Ascending aorta (tissue), 2 donors: Measurements from ENCODE around the gene RTCB. TPM values are rescaled to one million over a fixed set of nuclear protein-coding genes. Genes with fewer than 3 reads are reported as not detected.

Experiments used
- DNase-seq, 2 donors: peaks; one replicate each; pipeline ENCODE4 v3.0.0-alpha.2; 2019; ENCODE audit warnings: low spot score in 2 of 2
- H3K27ac ChIP-seq, 2 donors: fragments of 200-600 bp; sonication (generic); one replicate each; pipeline ENCODE4 v1.5.1; 2016 to 2017; ENCODE audit warnings: mild to moderate bottlenecking in 1 of 2
- H3K27me3 ChIP-seq: fragments of 200-600 bp; sonication (generic); one replicate; pipeline ENCODE4 v1.5.1; 2017
- H3K36me3 ChIP-seq, 2 donors: fragments of 200-600 bp; sonication (generic); one replicate each; pipeline ENCODE4 v1.5.1; 2016
- H3K4me1 ChIP-seq, 2 donors: fragments of 200-600 bp; sonication (generic); one replicate each; pipeline ENCODE4 v1.5.1; 2016 to 2017; ENCODE audit warnings: mild to moderate bottlenecking in 1 of 2
- H3K4me3 ChIP-seq, 2 donors: fragments of 200-600 bp; sonication (generic); one replicate each; pipeline ENCODE4 v1.5.1; 2016 to 2017; ENCODE audit warnings: mild to moderate bottlenecking in 1 of 2
- H3K9me3 ChIP-seq, 2 donors: fragments of 200-600 bp; sonication (generic); one replicate each; pipeline ENCODE4 v1.5.1; 2016
- CTCF ChIP-seq, 3 experiments: fragments of 200-600 bp in 2 of 3; fragments of 450-650 bp in 1 of 3; sonication (generic) in 2 of 3; IDR thresholded peaks; one replicate each; pipeline ENCODE4 v1.5.1; 2016 to 2019; ENCODE audit warnings: antibody characterized with exemption in 3 of 3, mild to moderate bottlenecking in 1 of 3, moderate library complexity in 1 of 3
- intact Hi-C: fragments of 100-400 bp; cut with DNase I; formaldehyde crosslinking; loops from one replicate; pipeline ENCODE4 v1.15.1; 2023
- total RNA-seq: library from RNA; depleted of rRNA; stranded (reverse); fragments of >200 nt; gene quantifications from one replicate; pipeline ENCODE4 v1.1.0, GENCODE V29; 2016

The RTCB gene
- total RNA-seq, result 55.2 TPM

DNA sequence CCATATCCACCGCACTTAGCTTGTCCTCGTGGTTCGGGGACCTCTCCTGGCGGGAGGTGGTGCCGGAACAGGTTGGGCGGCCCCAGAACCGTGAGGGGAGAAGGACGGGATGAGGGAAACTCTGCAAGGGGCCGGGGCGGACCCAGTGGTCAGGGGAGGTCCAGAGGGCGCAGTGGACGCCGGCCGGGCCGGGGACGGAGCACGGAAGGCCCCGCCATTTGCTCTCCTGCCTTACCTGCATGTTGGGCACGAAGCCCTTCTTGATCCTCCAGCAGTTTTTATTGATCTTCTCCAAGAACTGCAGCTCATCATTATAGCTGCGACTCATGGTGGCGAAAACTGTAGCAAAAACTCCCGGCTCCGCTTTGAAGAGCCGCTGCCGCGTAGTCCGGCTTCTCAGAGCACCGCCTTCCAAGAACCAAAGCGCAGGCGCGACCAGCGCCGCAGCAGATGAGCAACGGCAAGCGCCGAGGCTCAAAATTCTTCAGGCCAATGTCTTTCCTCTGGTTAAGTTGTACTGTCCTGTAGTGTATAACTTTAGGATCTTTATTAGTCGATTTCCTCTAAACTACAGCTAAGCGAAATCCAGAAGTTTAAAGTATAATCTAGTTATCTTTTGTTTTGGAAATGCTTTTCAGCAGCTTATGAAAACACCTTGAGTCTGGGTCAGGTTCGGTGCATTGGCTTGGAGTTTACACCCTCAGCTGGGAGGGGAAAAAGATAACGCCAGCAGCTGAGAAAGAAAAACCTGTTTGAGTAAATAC lies at the start of gene RTCB:
RTCB (minus strand) TSS at position 419 of the 764 bp plus-strand sequence; CDS start at position 328, 91 bp downstream.
- peak within 1 kb of the TSS; percentile 69 to 85 for H3K4me3 ChIP-seq
- DNase-seq, result peak; percentile 11 to 91
- peaks cover 15 to 17% of the 10 kb centered on the region in 2 donors for H3K36me3 ChIP-seq
- no peaks in the 10 kb centered on the region for H3K9me3 ChIP-seq
- H3K4me1 ChIP-seq, result peaks cover 4 to 15% of the 10 kb centered on the region in 2 donors
- H3K27ac ChIP-seq, result peak within 1 kb of the TSS; percentile 5 to 41
- intact Hi-C loops, result loop anchor here (1.0 kb wide), 1 partner anchor 62 kb away; the partner anchor contains the start of gene FBXO7
- no peak for TF ChIP-seq CTCF (IDR thresholded peaks at IDR 0.05)
- no peaks in the 10 kb centered on the region for H3K27me3 ChIP-seq

GRCh38 chr22:32457031-32457430 lies 45.0 kb upstream of the RTCB start:
- TF ChIP-seq CTCF (IDR thresholded peaks at IDR 0.05), result no peak
- Histone ChIP-seq H3K4me1 (no peaks in the 10 kb centered on the region), H3K4me3 (no peak overlapping the region), H3K27ac (no peak overlapping the region), H3K36me3 (no peaks in the 10 kb centered on the region), H3K9me3 (no peaks in the 10 kb centered on the region), H3K27me3 (no peaks in the 10 kb centered on the region)
- intact Hi-C loops, result no loop called here
- DNase-seq, result no peak

- Histone ChIP-seq H3K27ac (no peak overlapping the region), H3K27me3 (no peaks in the 10 kb centered on the region), H3K4me3 (no peak overlapping the region), H3K9me3 (no peaks in the 10 kb centered on the region), H3K36me3 (no peaks in the 10 kb centered on the region), H3K4me1 (no peaks in the 10 kb centered on the region)
- intact Hi-C loops, result no loop called here
- no peak for DNase-seq
- no peak for TF ChIP-seq CTCF (IDR thresholded peaks at IDR 0.05)
Observed at GRCh38 chr22:32448980-32449379, 36.9 kb upstream of the RTCB start.

DNA sequence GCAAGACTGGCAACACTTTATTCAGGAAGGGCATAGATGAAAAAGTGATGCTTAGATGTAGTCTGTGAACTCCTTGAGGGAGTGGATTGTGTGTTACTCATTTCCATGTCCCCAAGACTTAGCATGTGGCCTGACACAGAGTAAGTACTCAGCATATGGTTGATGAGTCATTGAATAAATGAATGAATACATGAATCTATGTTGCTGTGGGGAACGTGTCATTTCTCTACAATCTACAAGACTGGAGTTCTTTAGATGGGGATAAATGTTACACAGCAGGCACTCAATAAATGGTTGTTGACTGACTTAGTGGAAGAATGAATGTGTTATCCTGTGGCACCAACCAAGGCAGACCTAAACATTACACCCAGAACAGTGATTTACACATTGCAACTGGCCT lies 34.3 kb upstream of the RTCB start:
- TF ChIP-seq CTCF (IDR thresholded peaks at IDR 0.05), result no peak
- Histone ChIP-seq H3K36me3 (no peaks in the 10 kb centered on the region), H3K27me3 (no peaks in the 10 kb centered on the region), H3K4me3 (no peak overlapping the region), H3K9me3 (no peaks in the 10 kb centered on the region), H3K27ac (no peak overlapping the region), H3K4me1 (no peaks in the 10 kb centered on the region)
- no peak for DNase-seq
- intact Hi-C loops, result no loop called here

- Histone ChIP-seq H3K4me1 (no peaks in the 10 kb centered on the region), H3K9me3 (no peaks in the 10 kb centered on the region), H3K36me3 (no peaks in the 10 kb centered on the region), H3K4me3 (no peak overlapping the region), H3K27ac (no peak overlapping the region), H3K27me3 (no peaks in the 10 kb centered on the region)
- no peak for DNase-seq
- intact Hi-C loops, result no loop called here
- no peak for TF ChIP-seq CTCF (IDR thresholded peaks at IDR 0.05)
Observed at GRCh38 chr22:32444068-32444467, 32.0 kb upstream of the RTCB start.
